Stimulated activated CD8-positive, alpha-beta memory T cell treated with anti-CD3 and anti-CD28 coated beads, Interleukin-4, amount 100 ng/mL, for 48 hours (primary cell): ENCODE measurements around the gene GATA3.

Experiments
- DNase-seq: peaks from one replicate; pipeline ENCODE4 v3.0.0-alpha.2; 2020

The GATA3 gene

DNA sequence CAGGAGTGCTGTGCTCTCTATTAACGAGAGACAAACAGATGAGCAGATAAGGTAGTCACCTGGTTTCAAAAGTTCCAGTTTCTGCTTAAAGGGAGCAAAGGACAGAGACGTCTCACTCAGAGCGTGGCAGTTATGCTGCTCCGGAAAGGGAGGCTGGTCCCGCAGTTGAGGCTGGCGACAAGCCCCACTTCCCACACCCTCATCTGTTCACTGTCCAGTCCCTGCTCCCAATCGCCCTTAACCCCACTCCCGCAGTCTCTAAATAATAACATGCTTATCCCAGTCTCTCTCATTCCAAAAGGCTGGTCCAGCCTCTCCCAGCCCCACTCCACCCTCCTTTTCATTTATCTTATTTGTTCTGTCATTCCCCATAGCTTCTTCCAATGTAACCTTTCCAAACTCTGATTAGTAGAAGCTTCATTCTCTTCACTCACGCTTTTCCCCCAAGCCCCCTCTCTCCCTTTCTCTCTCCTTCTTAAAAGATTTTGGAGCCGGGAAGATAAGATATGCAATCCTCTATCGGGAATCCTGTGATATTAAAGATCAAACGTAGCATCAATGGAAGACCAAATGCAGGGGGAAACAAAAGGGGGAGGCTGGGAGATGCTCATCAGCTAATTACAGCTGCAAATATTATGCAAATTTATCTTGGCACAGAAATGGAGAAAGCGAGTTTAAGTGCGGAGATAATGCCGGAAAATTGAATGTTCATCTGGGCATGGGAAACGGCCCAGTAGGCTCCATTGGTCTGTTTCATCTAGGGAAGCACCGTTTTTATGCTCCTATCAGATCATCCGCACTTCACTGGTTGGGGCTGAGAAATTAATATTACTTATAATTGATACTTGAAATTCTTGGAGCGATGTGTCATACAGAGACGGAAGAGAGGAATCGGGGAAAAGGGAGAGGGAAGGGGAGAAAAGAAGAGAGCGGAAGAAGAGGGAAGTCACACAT lies 16.3 kb upstream of the GATA3 start:
- DNase-seq, result peak; percentile 34

- DNase-seq, result no peak
These were observed 15.1 kb upstream of the GATA3 start for GRCh38 chr10:8039321-8039881.

DNA sequence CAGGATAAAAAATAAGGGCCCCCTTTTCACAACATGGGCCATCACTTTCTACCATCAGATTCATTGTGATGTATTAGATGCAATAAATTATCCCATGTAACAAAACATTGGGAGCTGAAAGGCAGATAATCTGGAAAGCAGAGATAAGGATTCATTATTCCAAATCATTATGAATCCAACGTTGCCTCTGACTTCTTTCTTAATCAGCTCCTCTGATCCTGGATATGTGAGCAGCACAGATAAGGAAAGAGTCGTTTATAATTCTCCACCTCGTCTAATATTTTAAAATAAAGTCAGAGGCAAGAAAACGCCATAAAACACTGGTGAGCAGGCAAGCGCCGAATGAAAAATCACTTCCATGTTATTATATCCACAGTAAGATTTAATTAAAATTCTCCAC lies 13.8 kb upstream of the GATA3 start:
- no peak for DNase-seq

GRCh38 chr10:8041284-8041991 lies 13.1 kb upstream of the GATA3 start:
- no peak for DNase-seq

GRCh38 chr10:8041992-8042720 lies 12.3 kb upstream of the GATA3 start:
- DNase-seq, result no peak

DNA sequence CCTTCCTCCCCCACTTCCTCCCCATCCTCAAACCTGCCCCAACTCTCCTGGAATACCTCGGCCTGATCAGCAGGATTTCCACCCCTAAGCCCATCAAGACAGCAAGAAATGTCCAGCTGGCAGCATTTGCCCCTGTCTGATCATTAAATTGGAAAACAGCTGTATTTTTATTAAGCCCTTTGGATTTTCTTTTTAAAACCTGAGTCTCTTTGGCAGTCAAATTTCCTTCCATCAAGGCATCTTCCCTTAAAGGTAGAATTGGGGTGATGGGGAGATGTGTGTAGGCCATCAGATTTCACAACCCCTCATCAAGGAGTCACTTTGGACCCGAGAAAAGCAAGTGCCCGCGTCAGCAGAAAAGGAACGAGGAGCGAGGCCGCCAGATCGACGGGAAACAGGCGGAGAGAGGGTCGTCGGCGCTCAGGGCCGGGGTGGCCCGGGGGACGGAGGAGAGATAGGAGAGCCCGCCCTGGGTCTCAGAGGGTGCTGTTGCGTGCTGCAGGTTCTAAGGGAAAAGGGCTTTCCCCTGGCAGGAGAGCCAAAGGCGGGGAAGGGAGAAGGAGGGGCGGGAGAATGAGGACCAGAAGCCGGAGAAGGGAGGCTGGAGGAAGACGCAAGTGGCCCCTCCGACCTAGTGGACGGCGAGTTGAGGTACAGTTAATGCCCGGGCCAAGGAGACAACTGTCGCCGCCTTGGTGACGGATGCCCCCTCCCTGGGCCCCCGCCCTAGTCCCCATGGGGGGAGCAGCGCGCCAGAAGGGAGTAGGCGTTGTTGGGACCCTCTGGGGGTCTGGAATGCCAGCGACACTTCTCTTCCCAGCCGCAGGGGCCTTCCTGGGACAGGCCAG lies 11.5 kb upstream of the GATA3 start:
- no peak for DNase-seq

DNA sequence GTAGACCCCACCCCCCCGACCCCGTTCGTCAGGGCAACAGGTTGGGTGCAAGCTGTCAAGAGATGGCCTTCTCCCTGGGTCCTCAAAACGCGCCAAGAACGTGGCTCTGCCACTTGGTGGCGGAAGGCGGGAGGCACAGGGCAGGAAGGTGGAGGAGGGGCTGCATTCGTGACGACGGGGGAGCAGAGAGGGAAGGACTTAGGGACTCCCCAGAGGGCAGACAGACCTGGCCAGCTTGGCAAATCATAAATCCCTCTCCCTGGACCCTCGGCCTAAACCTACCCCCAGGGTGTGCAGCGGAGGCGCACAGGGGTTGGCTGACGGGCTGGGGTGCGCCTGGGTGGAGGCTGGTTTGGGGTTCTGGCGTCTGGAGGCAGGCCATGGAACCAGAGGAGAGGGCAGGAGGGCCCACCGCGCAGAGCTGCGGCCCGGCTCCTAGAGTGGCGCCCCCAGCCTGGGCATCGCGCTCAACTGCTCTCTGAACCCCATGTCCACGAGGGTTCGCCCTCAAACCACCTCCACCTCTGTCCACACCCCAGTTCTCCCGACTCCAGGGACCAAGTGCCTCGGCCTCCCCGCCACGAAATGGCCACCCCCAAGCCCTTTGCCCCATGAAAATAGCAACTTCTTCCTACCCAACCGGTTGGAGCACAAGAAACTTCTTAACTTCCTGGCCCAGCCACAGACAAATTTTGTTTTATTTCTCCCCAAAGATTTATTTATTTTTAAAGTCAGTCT lies 10.8 kb upstream of the GATA3 start:
- peak; percentile 59 for DNase-seq

- DNase-seq, result no peak
These were observed 10.1 kb upstream of the GATA3 start for GRCh38 chr10:8044331-8044907.

DNA sequence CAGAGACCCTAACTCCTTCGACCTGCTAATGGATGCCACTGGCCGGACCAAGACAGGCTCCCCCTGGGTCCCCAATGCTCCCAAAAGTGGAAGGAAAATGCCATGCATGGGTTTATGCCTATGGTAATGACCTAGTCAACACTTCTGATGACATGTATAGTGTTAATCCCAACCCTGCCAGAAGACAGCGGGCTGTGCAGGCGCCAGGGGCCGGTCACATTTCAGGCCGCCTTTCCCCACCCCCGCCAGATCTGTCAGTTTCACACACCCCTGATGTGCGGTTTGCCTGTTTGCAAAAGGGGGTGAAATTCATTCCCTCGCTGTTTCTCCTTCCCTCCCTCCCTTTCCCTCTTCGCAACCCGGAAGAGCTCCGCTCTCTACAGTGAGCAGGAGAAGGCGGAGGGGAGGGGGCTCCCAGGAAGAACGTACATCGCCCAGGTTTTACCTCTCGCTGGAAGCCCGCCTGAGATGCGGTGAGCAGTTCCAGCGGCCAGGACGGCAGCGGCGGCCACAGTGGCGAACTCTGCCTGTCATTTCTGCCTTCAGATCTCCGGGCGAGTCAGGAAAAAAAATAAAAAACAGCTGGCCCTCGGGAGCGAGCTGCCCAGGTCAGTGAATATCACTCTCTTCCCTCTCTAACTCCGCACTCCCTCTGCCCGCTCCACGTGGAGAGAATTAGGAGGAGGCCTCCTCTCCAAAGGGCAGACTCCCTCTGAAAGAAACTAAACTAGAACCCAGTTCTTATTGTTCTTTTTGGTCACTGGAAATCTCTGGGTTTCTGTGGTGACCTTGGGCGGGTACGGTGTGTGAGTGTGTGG lies 9.4 kb upstream of the GATA3 start:
- DNase-seq, result peak; percentile 57

GRCh38 chr10:8045726-8046494 lies 8.6 kb upstream of the GATA3 start:
- peak; percentile 33 for DNase-seq

DNA sequence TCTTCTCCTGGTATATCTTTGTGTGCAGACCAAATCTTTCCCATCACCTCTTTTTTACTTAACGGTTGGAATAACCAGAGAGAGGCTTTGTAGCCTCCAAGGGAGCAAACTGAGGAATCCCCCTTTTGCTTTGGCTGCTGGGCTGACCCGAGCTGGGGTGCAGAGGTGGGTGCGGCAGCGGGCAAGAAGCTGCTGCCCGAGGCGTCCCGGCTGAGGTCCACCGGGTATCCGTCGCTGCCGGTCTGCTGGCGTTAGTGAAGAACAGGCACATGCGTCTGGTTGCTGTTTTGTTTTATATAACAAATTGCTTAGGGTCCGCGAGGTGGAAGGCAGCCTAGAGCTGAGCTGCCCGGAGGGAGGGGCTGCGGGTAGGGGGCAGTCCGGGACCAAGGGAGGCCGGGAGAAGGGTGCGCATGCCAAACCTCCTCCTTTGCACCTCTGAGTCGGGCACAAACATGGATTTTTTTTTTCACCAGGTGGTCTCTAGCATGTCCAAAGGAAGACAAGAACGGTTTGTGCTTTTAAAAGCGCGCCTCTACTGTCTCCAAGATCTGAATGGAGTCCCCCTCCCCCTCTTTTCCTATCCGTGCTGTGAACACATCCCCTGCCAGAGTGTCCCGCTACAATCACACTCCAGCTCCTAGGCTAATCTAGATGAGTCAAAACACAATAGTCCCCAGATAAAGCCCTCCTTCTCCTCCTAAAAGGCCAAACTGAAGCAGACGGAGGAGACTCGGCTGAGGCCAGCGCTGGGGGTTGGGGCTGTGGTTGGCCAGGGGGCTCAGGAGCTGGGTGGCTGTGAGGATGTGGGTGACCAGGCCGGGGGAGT lies 6.8 kb upstream of the GATA3 start:
- peak; percentile 40 for DNase-seq

DNA sequence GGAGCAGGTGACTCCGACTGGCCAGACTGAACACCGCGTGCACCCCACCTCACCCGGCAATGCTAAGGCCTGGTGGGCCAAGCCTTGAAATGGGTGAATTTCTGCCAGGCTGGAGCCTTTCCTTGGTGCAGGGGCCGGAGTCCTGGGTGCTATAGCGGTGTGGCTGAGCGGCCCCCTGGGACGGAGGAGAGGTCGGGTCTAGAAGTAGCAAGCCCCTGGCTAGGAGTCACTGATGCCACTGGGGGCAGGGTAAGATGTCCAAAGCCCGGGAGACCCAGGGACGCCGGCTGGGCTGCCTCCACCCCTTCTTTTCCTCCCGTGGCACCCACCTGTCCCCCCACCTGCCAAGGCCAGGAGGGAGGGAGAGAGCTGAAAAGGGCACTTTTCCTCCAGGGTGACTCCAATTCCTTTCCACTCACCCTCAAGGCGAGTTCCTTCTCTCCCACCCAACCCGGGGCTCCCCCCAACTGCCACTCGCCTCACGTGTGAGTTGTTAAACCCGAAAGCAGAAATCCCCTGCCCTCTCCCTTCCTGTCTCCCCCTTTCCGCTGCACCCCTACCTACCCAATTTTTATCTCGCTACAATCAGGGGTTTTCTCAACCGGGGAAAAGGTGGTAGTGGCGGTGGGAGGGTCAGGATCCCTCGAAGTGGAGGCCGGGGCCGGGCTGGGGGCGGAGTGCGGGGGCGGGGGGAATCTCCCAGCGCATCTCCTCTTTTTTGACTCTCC lies 6.0 kb upstream of the GATA3 start:
- peak; percentile 68 for DNase-seq

GRCh38 chr10:8049045-8049864 lies 5.2 kb upstream of the GATA3 start:
- peak; percentile 68 for DNase-seq

DNA sequence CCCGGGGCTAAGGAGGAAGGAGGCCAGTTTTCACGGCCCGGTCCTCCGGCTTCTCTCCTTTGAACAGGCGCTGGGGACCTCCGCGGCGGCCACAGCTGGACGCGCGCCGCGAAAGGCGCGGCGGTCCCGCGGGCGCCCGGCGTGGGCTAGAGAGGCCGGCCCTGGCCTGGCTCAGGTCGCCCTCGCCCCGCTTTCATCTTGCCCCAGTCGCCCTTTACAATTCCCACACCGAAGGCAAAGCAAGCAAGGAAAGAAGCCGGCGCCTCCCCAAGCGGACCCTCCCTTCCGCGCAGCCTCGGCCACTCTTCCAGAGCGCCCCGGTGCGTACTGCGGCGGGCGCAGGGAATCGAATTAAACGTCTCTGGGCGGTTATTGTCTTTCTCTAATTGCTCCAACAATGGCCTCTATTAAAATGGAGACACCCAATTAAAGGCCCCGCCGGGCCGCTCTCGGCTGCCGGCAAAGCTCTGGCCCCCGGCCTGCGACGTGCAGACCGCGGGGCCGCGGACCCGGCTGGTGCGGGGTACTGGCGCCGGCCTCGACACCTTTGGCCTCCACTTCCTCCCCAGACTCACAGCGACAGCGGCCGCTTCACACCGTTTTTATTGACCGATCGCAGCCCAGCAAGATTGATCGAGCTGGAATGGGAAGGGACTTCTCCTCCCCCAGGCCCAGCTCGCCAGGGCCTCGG lies 4.5 kb upstream of the GATA3 start:
- DNase-seq, result peak; percentile 46

GRCh38 chr10:8050556-8051108 lies 3.9 kb upstream of the GATA3 start:
- peak; percentile 65 for DNase-seq
